GM12892 (cell line): ENCODE measurements around the gene SCAPER.

ENCODE experiments used
- POLR2A ChIP-seq: IDR thresholded peaks from 2 replicates; pipeline ENCODE4 v1.6.1; 2011; ENCODE audit warnings: low read depth, low read length, control low read depth
- POLR2AphosphoS5 ChIP-seq: IDR thresholded peaks from 2 replicates; pipeline ENCODE4 v1.6.1; 2011; ENCODE audit warnings: low read depth, low read length, control low read depth
- TAF1 ChIP-seq: IDR thresholded peaks from 2 replicates; pipeline ENCODE4 v1.6.1; 2011; ENCODE audit warnings: low read depth, mild to moderate bottlenecking, control low read depth, low read length, borderline replicate concordance

GRCh38 chr15:76663529-76663928 is 241.6 kb downstream of the SCAPER start:
- TF ChIP-seq POLR2A = no peak
- no peak for TF ChIP-seq TAF1
- no peak for TF ChIP-seq POLR2AphosphoS5
